Neural crest cell (in vitro differentiated cells): ENCODE data around the gene BRD3. TPM values are rescaled to one million over a fixed set of nuclear protein-coding genes. Genes with fewer than 3 reads are reported as not detected.
A peak's percentile ranks its signal among the peaks of the same experiment; 100 is the strongest.
"Not testable (repeated sequence)": the region's sequence is repeated elsewhere in the genome, so short reads cannot be mapped to it uniquely, and the experiment has no call there.

Experiments
- DNase-seq: peaks from one replicate; pipeline ENCODE4 v3.0.0; 2021; ENCODE audit warnings: low read depth, mixed read lengths, low spot score
- H3K27ac Mint-ChIP-seq: one replicate; pipeline ENCODE4 v1.8.0; 2021; ENCODE audit warnings: mild to moderate bottlenecking, mixed read lengths; ENCODE audit not compliant: unreplicated experiment
- H3K27me3 Mint-ChIP-seq: 2 replicates; pipeline ENCODE4 v1.8.0; 2021; ENCODE audit warnings: low read depth, mild to moderate bottlenecking, mixed read lengths
- H3K36me3 Mint-ChIP-seq: 2 replicates; pipeline ENCODE4 v1.8.0; 2021; ENCODE audit warnings: low read depth, mild to moderate bottlenecking, mixed read lengths
- H3K4me1 Mint-ChIP-seq: 2 replicates; pipeline ENCODE4 v1.8.0; 2021; ENCODE audit warnings: mixed read lengths
- H3K4me3 Mint-ChIP-seq: one replicate; pipeline ENCODE4 v1.8.0; 2021; ENCODE audit warnings: mild to moderate bottlenecking, mixed read lengths
- H3K9me3 Mint-ChIP-seq: 2 replicates; pipeline ENCODE4 v1.8.0; 2021; ENCODE audit warnings: mixed read lengths
- CTCF ChIP-seq: fragments of 200-600 bp; sonication (generic); conservative IDR thresholded peaks from 2 replicates; pipeline ENCODE4 v1.5.0; 2021; ENCODE audit warnings: antibody characterized with exemption, mild to moderate bottlenecking
- long read RNA-seq: library from polyadenylated mRNA; unstranded; transcript quantifications from one replicate; pipeline ENCODE4 v2.0.0, GENCODE V29; 2020
- total RNA-seq: library from RNA; stranded (reverse); gene quantifications from 2 replicates; pipeline ENCODE4 v1.2.1, GENCODE V29; 2021

Gene BRD3
- 73.2 and 77.6 TPM in 2 replicates for total RNA-seq
- long read RNA-seq, partial matches to known transcripts: 4 of 32 reads
- long read RNA-seq, other reads (novel, unspliced or antisense): 28 of 32 reads

DNA sequence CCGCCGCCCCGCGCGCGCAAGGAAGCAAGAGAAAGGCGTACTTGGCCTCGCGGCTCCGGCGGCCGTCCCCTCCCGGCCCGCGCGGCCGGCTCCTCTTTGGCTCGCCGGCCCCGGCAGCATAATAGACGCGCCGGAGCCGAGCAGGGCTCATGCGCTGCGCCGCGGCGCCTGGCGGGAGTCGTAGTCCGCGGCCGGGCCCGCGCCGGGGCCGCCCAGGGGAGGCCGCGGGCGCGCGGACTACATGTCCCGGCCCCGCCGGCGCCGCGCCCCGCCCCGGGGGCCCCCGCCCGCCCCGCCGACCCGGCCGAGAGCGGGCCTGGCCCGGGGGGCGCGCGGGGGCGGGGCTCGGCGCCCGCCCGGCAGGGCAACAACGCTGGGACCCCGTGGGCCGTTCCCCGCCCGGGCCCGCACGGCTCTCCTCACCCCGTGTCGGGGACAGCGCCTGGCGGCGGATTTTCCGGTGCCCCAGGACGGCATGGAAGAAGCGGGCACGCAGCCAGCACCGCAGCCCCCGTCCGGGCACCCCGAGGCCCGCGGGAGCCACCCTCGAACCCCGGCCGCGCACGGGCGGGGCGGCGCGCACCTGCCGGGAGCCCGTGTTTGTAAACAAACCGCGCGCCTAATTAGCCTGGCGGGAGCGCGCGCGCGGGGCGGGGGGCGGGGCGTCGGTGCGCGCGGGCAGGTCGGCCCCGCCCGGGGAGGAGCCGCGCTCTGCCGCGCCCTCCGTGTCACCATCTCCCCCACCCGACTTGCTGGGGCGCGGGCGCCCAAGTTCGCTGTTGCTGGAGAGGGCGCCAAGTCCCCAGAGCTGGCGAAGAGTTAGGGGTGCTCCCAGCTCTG, at the start of gene BRD3:
BRD3 (minus strand) TSS at position 123 of the 840 bp plus-strand sequence. CDS start 14,549 bp downstream, outside the sequence.
- no peaks in the 10 kb centered on the region for H3K36me3 Mint-ChIP-seq
- peak within 1 kb of the TSS; percentile 96 for H3K4me3 Mint-ChIP-seq
- no peaks in the 10 kb centered on the region for H3K9me3 Mint-ChIP-seq
- no peak for TF ChIP-seq CTCF
- H3K27me3 Mint-ChIP-seq: peaks cover 34% of the 10 kb centered on the region
- DNase-seq: peak; percentile 67
- peak within 1 kb of the TSS; percentile 71 for H3K27ac Mint-ChIP-seq
- H3K4me1 Mint-ChIP-seq: peaks cover 21% of the 10 kb centered on the region

DNA sequence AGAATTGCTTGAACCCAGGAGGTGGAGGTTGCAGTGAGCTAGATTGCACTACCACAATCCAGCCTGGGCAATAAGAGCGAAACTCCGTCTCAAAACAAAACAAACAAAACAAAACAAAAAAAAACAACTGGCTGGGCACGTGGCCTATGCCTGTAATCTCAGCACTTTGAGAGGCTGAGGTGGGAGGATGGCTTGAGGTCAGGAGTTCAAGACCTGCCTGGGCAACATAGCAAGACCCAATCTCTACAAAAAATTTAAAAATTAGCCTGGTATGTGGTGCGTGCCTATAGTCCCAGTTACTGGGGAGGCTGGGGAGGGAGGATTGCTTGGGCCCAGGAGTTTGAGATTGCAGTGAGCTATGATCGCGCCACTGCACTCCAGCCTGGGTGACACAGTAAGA, 44.7 kb upstream of the BRD3 start:
- DNase-seq: no peak
- no peak overlapping the region for H3K4me3 Mint-ChIP-seq
- H3K27ac Mint-ChIP-seq: no peak overlapping the region
- H3K36me3 Mint-ChIP-seq: no peaks in the 10 kb centered on the region
- TF ChIP-seq CTCF: no peak
- no peaks in the 10 kb centered on the region for H3K27me3 Mint-ChIP-seq
- H3K4me1 Mint-ChIP-seq: no peaks in the 10 kb centered on the region
- no peaks in the 10 kb centered on the region for H3K9me3 Mint-ChIP-seq

DNA sequence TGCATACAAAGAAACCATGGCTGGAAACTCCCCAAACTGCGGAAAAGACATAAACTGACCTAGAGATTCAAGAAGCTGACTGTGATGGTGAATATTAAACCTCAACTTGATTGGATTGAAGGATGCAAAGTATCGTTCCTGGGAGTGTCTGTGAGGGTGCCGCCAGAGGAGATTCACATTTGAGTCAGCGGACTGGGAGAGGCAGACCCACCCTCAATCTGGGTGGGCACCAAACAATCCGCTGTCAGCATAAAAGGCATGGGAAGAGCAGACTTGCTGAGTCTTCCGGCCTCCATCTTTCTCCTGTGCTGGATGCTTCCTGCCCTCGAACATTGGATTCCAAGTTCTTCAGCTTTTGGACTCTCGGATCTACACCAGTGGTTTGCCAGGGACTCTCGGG, 43.2 kb upstream of the BRD3 start:
- Mint-ChIP-seq H3K27me3 (peaks cover 6% of the 10 kb centered on the region), H3K9me3 (no peaks in the 10 kb centered on the region), H3K36me3 (no peaks in the 10 kb centered on the region), H3K4me1 (no peaks in the 10 kb centered on the region), H3K4me3 (no peak overlapping the region), H3K27ac (no peak overlapping the region)
- no peak for TF ChIP-seq CTCF
- no peak for DNase-seq

DNA sequence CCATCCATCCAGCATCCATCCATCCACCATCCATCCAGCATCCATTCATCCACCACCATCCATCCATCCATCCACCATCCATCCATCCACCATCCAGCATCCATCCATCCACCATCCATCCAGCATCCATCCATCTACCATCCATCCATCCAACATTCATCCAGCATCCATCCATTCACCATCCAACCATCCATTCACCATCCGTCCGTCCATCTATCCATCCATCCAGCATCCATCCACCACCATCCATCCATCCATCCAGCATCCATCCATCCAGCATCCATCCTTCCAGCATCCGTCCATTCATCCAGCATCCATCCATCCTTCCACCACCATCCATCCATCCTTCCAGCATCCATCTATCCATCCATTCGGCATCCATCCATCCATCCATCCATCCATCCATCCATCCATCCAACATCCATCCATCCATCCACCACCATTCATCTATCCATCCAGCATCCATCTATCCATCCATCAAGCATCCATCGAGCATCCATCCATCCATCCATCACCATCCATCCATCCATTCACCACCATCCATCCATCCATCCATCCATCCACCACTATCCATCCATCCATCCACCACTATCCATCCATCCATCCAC, 35.7 kb upstream of the BRD3 start:
- DNase-seq: no peak
- H3K4me1 Mint-ChIP-seq: no peaks in the 10 kb centered on the region
- H3K9me3 Mint-ChIP-seq: peaks cover 7% of the 10 kb centered on the region
- no peaks in the 10 kb centered on the region for H3K36me3 Mint-ChIP-seq
- no peak for TF ChIP-seq CTCF
- H3K4me3 Mint-ChIP-seq: no peak overlapping the region
- no peak overlapping the region for H3K27ac Mint-ChIP-seq
- peaks cover 25% of the 10 kb centered on the region for H3K27me3 Mint-ChIP-seq

GRCh38 chr9:134101623-134102149, 33.9 kb upstream of the BRD3 start:
- Mint-ChIP-seq H3K27ac (no peak overlapping the region), H3K9me3 (peaks cover 7% of the 10 kb centered on the region), H3K4me1 (no peaks in the 10 kb centered on the region), H3K27me3 (peaks cover 25% of the 10 kb centered on the region), H3K4me3 (no peak overlapping the region), H3K36me3 (no peaks in the 10 kb centered on the region)
- DNase-seq: no peak
- TF ChIP-seq CTCF: no peak

- DNase-seq, H3K4me1 Mint-ChIP-seq, H3K27ac Mint-ChIP-seq, H3K4me3 Mint-ChIP-seq, H3K36me3 Mint-ChIP-seq, H3K9me3 Mint-ChIP-seq: not testable (repeated sequence)
- H3K27me3 Mint-ChIP-seq: peaks cover 22% of the 10 kb centered on the region
Measured at GRCh38 chr9:134101133-134101532, 33.3 kb upstream of the BRD3 start.
